Neuronal stem cell (in vitro differentiated cells): Measurements from ENCODE around the gene ZFP64.

Experiments
- DNase-seq: peaks from one replicate; pipeline ENCODE4 v3.0.0-alpha.2; 2013; ENCODE audit warnings: low spot score
- H2AFZ ChIP-seq: one replicate; pipeline ENCODE4 v1.6.1; 2013; ENCODE audit warnings: mild to moderate bottlenecking, low read length, inconsistent platforms
- H2AK5ac ChIP-seq: 2 replicates; pipeline ENCODE4 v1.6.1; 2013; ENCODE audit warnings: low read depth, mild to moderate bottlenecking, inconsistent platforms, low read length, moderate library complexity, mixed read lengths
- H2BK120ac ChIP-seq: 2 replicates; pipeline ENCODE4 v1.6.1; 2013; ENCODE audit warnings: low read depth, mild to moderate bottlenecking, inconsistent platforms, low read length, moderate library complexity, mixed read lengths
- H2BK12ac ChIP-seq: one replicate; pipeline ENCODE4 v1.6.1; 2013; ENCODE audit warnings: low read length, inconsistent platforms
- H2BK15ac ChIP-seq: 2 replicates; pipeline ENCODE4 v1.6.1; 2013; ENCODE audit warnings: mild to moderate bottlenecking, low read length, inconsistent platforms, mixed read lengths
- H2BK5ac ChIP-seq: one replicate; pipeline ENCODE4 v1.6.1; 2013; ENCODE audit warnings: inconsistent platforms, mild to moderate bottlenecking, low read length, moderate library complexity
- H3K14ac ChIP-seq: one replicate; pipeline ENCODE4 v1.6.1; 2013; ENCODE audit warnings: low read length, inconsistent platforms
- H3K18ac ChIP-seq: 2 replicates; pipeline ENCODE4 v1.6.1; 2013; ENCODE audit warnings: low read length, inconsistent platforms
- H3K23ac ChIP-seq: 2 replicates; pipeline ENCODE4 v1.6.1; 2013; ENCODE audit warnings: low read depth, mild to moderate bottlenecking, mixed read lengths, low read length, inconsistent platforms; ENCODE audit not compliant: poor library complexity
- H3K27ac ChIP-seq: replicated peaks from 3 replicates; pipeline ENCODE4 v1.5.1; 2013; ENCODE audit warnings: low read length, inconsistent platforms
- H3K27me3 ChIP-seq, 3 experiments: 2 replicates each; pipeline ENCODE4 v1.6.1; 2013; ENCODE audit warnings: low read length in 3 of 3, mild to moderate bottlenecking in 2 of 3, inconsistent platforms in 1 of 3, low read depth in 1 of 3, mixed read lengths in 1 of 3, moderate library complexity in 1 of 3; ENCODE audit not compliant: control insufficient read depth in 3 of 3, insufficient read depth in 3 of 3
- H3K36me3 ChIP-seq, 2 donors: replicated peaks in 1 of 2; 2 replicates each; pipeline ENCODE4 v1.6.1; 2013; ENCODE audit warnings: low read length in 2 of 2; ENCODE audit not compliant: control insufficient read depth in 2 of 2, insufficient read depth in 2 of 2
- H3K4ac ChIP-seq: 2 replicates; pipeline ENCODE4 v1.6.1; 2013; ENCODE audit warnings: inconsistent platforms, mild to moderate bottlenecking, low read length, moderate library complexity
- H3K4me1 ChIP-seq, 2 donors: 1 replicate in 1 of 2; 2 replicates in 1 of 2; pipeline ENCODE4 v1.6.1; 2013; ENCODE audit warnings: low read length in 2 of 2, low read depth in 1 of 2; ENCODE audit not compliant: control insufficient read depth in 2 of 2, insufficient read depth in 1 of 2
- H3K4me2 ChIP-seq: one replicate; pipeline ENCODE4 v1.6.1; 2013; ENCODE audit warnings: mild to moderate bottlenecking, low read length, inconsistent platforms; ENCODE audit not compliant: insufficient read depth, poor library complexity, severe bottlenecking
- H3K4me3 ChIP-seq, 2 donors: 2 replicates each; pipeline ENCODE4 v1.5.1; 2013; ENCODE audit warnings: low read length in 2 of 2, mild to moderate bottlenecking in 2 of 2, inconsistent platforms in 1 of 2, moderate library complexity in 1 of 2
- H3K79me1 ChIP-seq: one replicate; pipeline ENCODE4 v1.6.1; 2013; ENCODE audit warnings: low read depth, mild to moderate bottlenecking, inconsistent platforms, low read length, moderate library complexity
- H3K9ac ChIP-seq: one replicate; pipeline ENCODE4 v1.6.1; 2013; ENCODE audit warnings: mild to moderate bottlenecking, low read depth, low read length, inconsistent platforms; ENCODE audit not compliant: poor library complexity
- H3K9me3 ChIP-seq, 2 donors: replicated peaks in 1 of 2; 2 replicates each; pipeline versions ENCODE3 to v1.6.1; 2013; ENCODE audit warnings: low read length in 2 of 2, mild to moderate bottlenecking in 2 of 2, inconsistent platforms in 1 of 2, low read depth in 1 of 2, mixed read lengths in 1 of 2, moderate library complexity in 1 of 2; ENCODE audit not compliant: control insufficient read depth in 2 of 2, insufficient read depth in 1 of 2
- H4K8ac ChIP-seq: one replicate; pipeline ENCODE4 v1.6.1; 2013; ENCODE audit warnings: low read depth, mild to moderate bottlenecking, inconsistent platforms, low read length, moderate library complexity
- H4K91ac ChIP-seq: one replicate; pipeline ENCODE4 v1.6.1; 2013; ENCODE audit warnings: low read length, low read depth, mild to moderate bottlenecking, inconsistent platforms; ENCODE audit not compliant: poor library complexity
- WGBS, 2 donors: extraction: QIAGEN DNeasy Blood & Tissue Kit; methylation state at CpG; one replicate each; pipeline ENCODE4 v1.1.7; 2013; ENCODE audit warnings: missing lambda C conversion rate in 2 of 2, mixed read lengths in 1 of 2; ENCODE audit not compliant: insufficient read length in 2 of 2, insufficient replicate concordance in 1 of 2; ENCODE audit errors: extremely low coverage in 2 of 2; 5-methylcytosine and 5-hydroxymethylcytosine counted together

ZFP64 gene

DNA sequence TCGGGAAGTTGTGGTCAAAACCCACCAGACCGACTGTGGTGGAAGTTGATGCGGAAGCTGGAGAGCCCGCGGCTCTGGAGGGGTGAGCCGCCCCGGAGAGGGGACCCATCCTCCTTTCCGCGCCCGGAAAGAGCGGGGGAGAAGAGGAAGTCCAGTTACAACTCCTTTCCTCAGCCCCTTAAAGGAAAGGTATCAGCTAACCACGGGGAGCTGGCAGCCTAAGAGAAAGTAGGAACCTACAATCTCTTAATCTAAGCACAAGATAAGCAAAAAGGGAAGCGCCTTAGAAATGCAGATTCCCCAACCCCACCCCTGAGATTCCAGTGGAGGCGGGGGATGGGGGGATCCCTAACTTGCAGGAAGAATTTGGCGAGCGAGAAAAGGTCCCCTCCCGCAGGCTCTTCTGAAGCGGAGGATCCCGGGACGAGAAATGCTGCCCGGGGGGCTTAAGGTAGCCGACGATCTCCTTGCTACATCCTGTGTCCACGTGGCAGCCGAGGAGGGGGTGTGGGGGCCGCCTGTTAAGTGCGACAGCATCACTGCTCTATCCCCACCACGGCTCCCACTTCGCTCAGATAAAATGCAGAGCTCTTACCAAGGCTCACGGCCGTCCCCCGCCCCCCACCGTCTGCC lies 87.5 kb downstream of the ZFP64 start:
- no peak overlapping the region for H3K14ac ChIP-seq
- no peak overlapping the region for H3K27ac ChIP-seq
- peak overlapping the region; percentile 94 for H2AFZ ChIP-seq
- no peak overlapping the region for H3K23ac ChIP-seq
- no peak overlapping the region for H4K8ac ChIP-seq
- H2BK12ac ChIP-seq, result no peak overlapping the region
- H3K79me1 ChIP-seq, result no peaks in the 10 kb centered on the region
- peak overlapping the region; percentile 62 to 75 for H3K4me3 ChIP-seq
- H2AK5ac ChIP-seq, result peak overlapping the region; percentile 43
- no peak overlapping the region for H2BK5ac ChIP-seq
- H3K9me3 ChIP-seq, result no peaks in the 10 kb centered on the region
- H3K9ac ChIP-seq, result no peak overlapping the region
- no peak for DNase-seq
- peaks cover 4 to 12% of the 10 kb centered on the region in 2 donors for H3K4me1 ChIP-seq
- H3K27me3 ChIP-seq, result peaks cover 0 to 38% (median 7%) of the 10 kb centered on the region in 3 experiments
- no peaks in the 10 kb centered on the region for H3K36me3 ChIP-seq
- no peak overlapping the region for H4K91ac ChIP-seq
- H2BK15ac ChIP-seq, result no peak overlapping the region
- peak overlapping the region; percentile 75 for H3K18ac ChIP-seq
- H3K4me2 ChIP-seq, result peak overlapping the region; percentile 97
- no CpG with 5 or more reads among the region's 33 CpGs for WGBS, 2 donors
- peak overlapping the region; percentile 14 for H2BK120ac ChIP-seq
- H3K4ac ChIP-seq, result no peak overlapping the region

- H3K4me3 ChIP-seq, result peak overlapping the region; percentile 62 to 75
- H2BK12ac ChIP-seq, result no peak overlapping the region
- no peak overlapping the region for H3K23ac ChIP-seq
- no peak overlapping the region for H2BK15ac ChIP-seq
- H3K4me1 ChIP-seq, result peaks cover 4 to 12% of the 10 kb centered on the region in 2 donors
- no peak overlapping the region for H3K27ac ChIP-seq
- H2AK5ac ChIP-seq, result peak overlapping the region; percentile 43
- peaks cover 0 to 38% (median 7%) of the 10 kb centered on the region in 3 experiments for H3K27me3 ChIP-seq
- H3K4me2 ChIP-seq, result peak overlapping the region; percentile 97
- H3K36me3 ChIP-seq, result peaks cover 0 to under 1% of the 10 kb centered on the region in 2 donors
- H2AFZ ChIP-seq, result peak overlapping the region; percentile 94
- H3K18ac ChIP-seq, result peak overlapping the region; percentile 67
- no peak overlapping the region for H4K91ac ChIP-seq
- peak overlapping the region; percentile 14 for H2BK120ac ChIP-seq
- no peak overlapping the region for H3K14ac ChIP-seq
- no peak overlapping the region for H4K8ac ChIP-seq
- H3K4ac ChIP-seq, result no peak overlapping the region
- H3K9ac ChIP-seq, result peak overlapping the region; percentile 66
- DNase-seq, result peak; percentile 8
- WGBS, 2 donors, result no CpG with 5 or more reads among the region's 23 CpGs
- H2BK5ac ChIP-seq, result no peak overlapping the region
- no peaks in the 10 kb centered on the region for H3K79me1 ChIP-seq
- no peaks in the 10 kb centered on the region for H3K9me3 ChIP-seq
These were observed 88.2 kb downstream of the ZFP64 start for GRCh38 chr20:52103335-52103912.

GRCh38 chr20:52102559-52102958 lies 89.0 kb downstream of the ZFP64 start:
- H2BK5ac ChIP-seq, result no peak overlapping the region
- H2BK15ac ChIP-seq, result no peak overlapping the region
- H3K18ac ChIP-seq, result no peak overlapping the region
- H3K79me1 ChIP-seq, result no peaks in the 10 kb centered on the region
- H3K27me3 ChIP-seq, result peaks cover 0 to 38% (median 5%) of the 10 kb centered on the region in 3 experiments
- H4K8ac ChIP-seq, result no peak overlapping the region
- no peak overlapping the region for H3K14ac ChIP-seq
- H2BK120ac ChIP-seq, result no peak overlapping the region
- no peak overlapping the region for H2BK12ac ChIP-seq
- no peak overlapping the region for H2AFZ ChIP-seq
- no CpG with 5 or more reads among the region's 4 CpGs for WGBS, 2 donors
- H3K23ac ChIP-seq, result no peak overlapping the region
- H3K9me3 ChIP-seq, result no peaks in the 10 kb centered on the region
- no peak for DNase-seq
- H2AK5ac ChIP-seq, result no peak overlapping the region
- H3K4me2 ChIP-seq, result no peak overlapping the region
- no peak overlapping the region for H4K91ac ChIP-seq
- no peak overlapping the region for H3K9ac ChIP-seq
- H3K27ac ChIP-seq, result no peak overlapping the region
- no peak overlapping the region for H3K4me3 ChIP-seq
- H3K36me3 ChIP-seq, result peaks cover 0 to 8% of the 10 kb centered on the region in 2 donors
- no peak overlapping the region for H3K4ac ChIP-seq
- peaks cover 4 to 12% of the 10 kb centered on the region in 2 donors for H3K4me1 ChIP-seq

DNA sequence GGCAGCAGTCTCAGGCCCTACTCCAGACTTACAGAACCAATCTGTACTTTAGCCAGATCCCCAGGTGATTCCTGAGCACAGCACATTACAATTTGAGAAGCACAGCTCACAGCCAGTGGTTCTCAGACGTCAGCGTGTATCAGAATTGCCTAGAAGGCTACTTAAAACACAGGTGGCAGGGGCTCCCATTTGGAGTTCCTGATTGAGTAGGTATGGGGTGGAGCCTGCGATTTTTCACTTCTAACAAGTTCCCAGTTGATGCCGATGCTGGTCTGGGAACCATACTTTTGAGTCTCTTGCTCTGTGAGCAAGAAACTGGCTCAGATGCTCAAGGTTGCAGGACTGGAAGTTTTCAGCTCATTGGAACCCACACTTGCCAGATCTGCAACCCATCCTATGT lies 89.5 kb downstream of the ZFP64 start:
- no peak overlapping the region for H2BK120ac ChIP-seq
- no peak overlapping the region for H2AFZ ChIP-seq
- H3K14ac ChIP-seq, result no peak overlapping the region
- no peak overlapping the region for H3K9ac ChIP-seq
- H3K4me2 ChIP-seq, result no peak overlapping the region
- H4K8ac ChIP-seq, result no peak overlapping the region
- H3K27me3 ChIP-seq, result peaks cover 0 to 36% (median 5%) of the 10 kb centered on the region in 3 experiments
- H3K79me1 ChIP-seq, result no peaks in the 10 kb centered on the region
- H2BK15ac ChIP-seq, result no peak overlapping the region
- WGBS, 2 donors, result no CpG with 5 or more reads among the region's 4 CpGs
- H3K9me3 ChIP-seq, result no peaks in the 10 kb centered on the region
- no peak overlapping the region for H2BK5ac ChIP-seq
- no peak overlapping the region for H3K4ac ChIP-seq
- no peak overlapping the region for H3K4me3 ChIP-seq
- no peak overlapping the region for H2BK12ac ChIP-seq
- H4K91ac ChIP-seq, result no peak overlapping the region
- no peak overlapping the region for H3K18ac ChIP-seq
- H3K23ac ChIP-seq, result no peak overlapping the region
- H3K36me3 ChIP-seq, result peaks cover 0 to 9% of the 10 kb centered on the region in 2 donors
- H3K4me1 ChIP-seq, result peaks cover 4 to 12% of the 10 kb centered on the region in 2 donors
- no peak for DNase-seq
- no peak overlapping the region for H3K27ac ChIP-seq
- no peak overlapping the region for H2AK5ac ChIP-seq
